Endothelial cell of umbilical vein (primary cell): ENCODE results near the gene FLVCR2. TPM values are rescaled to one million over a fixed set of nuclear protein-coding genes. Genes with fewer than 3 reads are reported as not detected.

Experiments used
- BruUV-seq: library from RNA; stranded (reverse); fragments of 400-500 nt; replicated peaks from 2 replicates; lab custom pipeline; 2021; lab: Mats Ljungman, UMichigan
- CTCF ChIA-PET: fragments of 300-600, 350-600 bp; sonication (Branson Sonifier 250); formaldehyde crosslinking; loops from one replicate; lab custom pipeline; 2021; ENCODE audit warnings: antibody characterized with exemption, inconsistent platforms; lab: Charles Lee
- POLR2A ChIA-PET: fragments of 300-600, 350-600 bp; sonication (Branson Sonifier 250); formaldehyde crosslinking; loops from one replicate; lab custom pipeline; 2021; ENCODE audit warnings: antibody characterized with exemption, inconsistent platforms; lab: Charles Lee
- DNase-seq: peaks from one replicate; pipeline ENCODE4 v3.0.0-alpha.2; 2011; ENCODE audit warnings: low read depth, low spot score
- FAIRE-seq: peaks from 2 replicates; lab custom pipeline; 2011; peaks lifted over from hg19 to GRCh38; lab: Jason Lieb, UNC
- H2AFZ ChIP-seq: 2 replicates; pipeline ENCODE4 v1.6.0; 2012; ENCODE audit warnings: low read depth, low read length, control low read depth, inconsistent platforms
- H3K27ac ChIP-seq: 2 replicates; pipeline ENCODE4 v1.5.1; 2011; ENCODE audit warnings: low read depth, mild to moderate bottlenecking, control low read depth, low read length, moderate library complexity; ENCODE audit not compliant: insufficient read depth
- H3K27me3 ChIP-seq, 2 experiments: 2 replicates each; pipeline versions ENCODE4 v1.6.0 to v1.6.1; 2011; ENCODE audit warnings: low read length in 2 of 2, mixed read lengths in 1 of 2; ENCODE audit not compliant: control insufficient read depth in 2 of 2, insufficient read depth in 2 of 2
- H3K36me3 ChIP-seq, 2 experiments: 2 replicates in 1 of 2; 3 replicates in 1 of 2; pipeline ENCODE4 v1.5.1; 2011; ENCODE audit warnings: low read length in 2 of 2, mild to moderate bottlenecking in 1 of 2, moderate library complexity in 1 of 2; ENCODE audit not compliant: control insufficient read depth in 2 of 2, insufficient read depth in 2 of 2; ENCODE audit errors: extremely low read depth in 1 of 2
- H3K4me1 ChIP-seq: 3 replicates; pipeline ENCODE4 v1.5.1; 2011; ENCODE audit warnings: mild to moderate bottlenecking, low read length; ENCODE audit not compliant: control insufficient read depth, insufficient read depth; ENCODE audit errors: extremely low read depth
- H3K4me2 ChIP-seq: 2 replicates; pipeline ENCODE4 v1.6.1; 2011; ENCODE audit warnings: low read length, control low read depth, mixed read lengths; ENCODE audit not compliant: insufficient read depth
- H3K4me3 ChIP-seq, 3 experiments: fragments of 200-600 bp in 1 of 3; sonication (generic), shearing (Covaris generic) in 1 of 3; replicated peaks in 1 of 3; 2 replicates each; pipeline ENCODE4 v1.5.1; 2011 to 2016; ENCODE audit warnings: control low read depth in 3 of 3, low read length in 3 of 3, mild to moderate bottlenecking in 2 of 3, inconsistent platforms in 1 of 3, low read depth in 1 of 3, moderate library complexity in 1 of 3; ENCODE audit not compliant: insufficient read depth in 1 of 3
- H3K79me2 ChIP-seq: 2 replicates; pipeline ENCODE4 v1.6.0; 2012; ENCODE audit warnings: low read length, inconsistent platforms; ENCODE audit not compliant: control insufficient read depth, insufficient read depth
- H3K9ac ChIP-seq: replicated peaks from 2 replicates; pipeline ENCODE3; 2011; ENCODE audit warnings: low read length, control low read depth; ENCODE audit not compliant: insufficient read depth; ENCODE audit errors: extremely low read depth
- H3K9me1 ChIP-seq: replicated peaks from 3 replicates; pipeline ENCODE4 v1.6.0; 2011; ENCODE audit warnings: mild to moderate bottlenecking, low read length; ENCODE audit not compliant: control insufficient read depth, insufficient read depth; ENCODE audit errors: extremely low read depth
- H3K9me3 ChIP-seq: replicated peaks from 2 replicates; pipeline ENCODE4 v1.5.1; 2012; ENCODE audit warnings: low read length, inconsistent platforms; ENCODE audit not compliant: control insufficient read depth, insufficient read depth
- H4K20me1 ChIP-seq: replicated peaks from 2 replicates; pipeline ENCODE3; 2011; ENCODE audit warnings: mild to moderate bottlenecking, low read length; ENCODE audit not compliant: control insufficient read depth, insufficient read depth; ENCODE audit errors: extremely low read depth
- CTCF ChIP-seq, 2 donors: IDR thresholded peaks; 1 replicate in 1 of 2; 2 replicates in 1 of 2; pipeline ENCODE4 v1.5.1; 2011; ENCODE audit warnings: low read length in 2 of 2, mild to moderate bottlenecking in 2 of 2, moderate library complexity in 2 of 2, control low read depth in 1 of 2, inconsistent platforms in 1 of 2, low read depth in 1 of 2; ENCODE audit not compliant: insufficient read depth in 1 of 2; ENCODE audit errors: extremely low read depth in 1 of 2
- EZH2 ChIP-seq: IDR thresholded peaks from 2 replicates; pipeline ENCODE4 v1.6.1; 2012; ENCODE audit warnings: borderline replicate concordance, low read depth, mild to moderate bottlenecking, moderate library complexity, low read length, inconsistent platforms; ENCODE audit not compliant: severe bottlenecking
- FOS ChIP-seq: IDR thresholded peaks from 2 replicates; pipeline ENCODE4 v1.6.1; 2011; ENCODE audit warnings: mild to moderate bottlenecking, low read length, moderate library complexity, borderline replicate concordance; ENCODE audit not compliant: insufficient read depth
- GATA2 ChIP-seq: IDR thresholded peaks from 2 replicates; pipeline ENCODE4 v1.7.0; 2011; ENCODE audit warnings: low read depth, mild to moderate bottlenecking, moderate library complexity, mixed read lengths, low read length; ENCODE audit not compliant: insufficient read length, insufficient read depth
- JUN ChIP-seq: IDR thresholded peaks from 2 replicates; pipeline ENCODE4 v1.6.1; 2011; ENCODE audit warnings: borderline replicate concordance, low read depth; ENCODE audit not compliant: insufficient read length, insufficient read depth
- MAX ChIP-seq: IDR thresholded peaks from 2 replicates; pipeline ENCODE4 v1.6.1; 2011; ENCODE audit not compliant: insufficient read depth, insufficient read length
- MYC ChIP-seq: IDR thresholded peaks from one replicate; pipeline ENCODE4 v1.6.1; 2011; ENCODE audit warnings: mild to moderate bottlenecking, low read depth, low read length
- POLR2A ChIP-seq: IDR thresholded peaks from 2 replicates; pipeline ENCODE4 v1.6.1; 2012; ENCODE audit warnings: low read depth, mild to moderate bottlenecking, control low read depth, low read length
- POLR2AphosphoS5 ChIP-seq: IDR thresholded peaks from 2 replicates; pipeline ENCODE4 v1.6.1; 2012; ENCODE audit warnings: low read depth, mild to moderate bottlenecking, control low read depth, low read length, moderate library complexity; ENCODE audit not compliant: insufficient read depth
- dilution Hi-C: fragments of 300-500 bp; cut with MboI; formaldehyde crosslinking; loops from one replicate; pipeline ENCODE4 v1.15.0; 2019; ENCODE audit warnings: low sequenced_read_pairs; ENCODE audit not compliant: extremely low pct_ligation_motif_present
- intact Hi-C: fragments of 100-400 bp; cut with micrococcal nuclease; formaldehyde crosslinking; loops from one replicate; pipeline ENCODE4 v1.10.0; 2022
- polyA plus RNA-seq, 4 experiments: library from polyadenylated mRNA; depleted of rRNA in 3 of 4; stranded (reverse) in 3 of 4; unstranded in 1 of 4; fragments of >200 nt; gene quantifications; 2 replicates each; pipeline versions ENCODE4 v1.2.1 to v1.2.3, GENCODE V29; 2011 to 2012; ENCODE audit warnings: missing spikeins in 1 of 4
- total RNA-seq: library from RNA; stranded (reverse); gene quantifications from 2 replicates; pipeline ENCODE4 v1.2.3, GENCODE V29; 2021

Gene FLVCR2
- total and polyA plus RNA-seq, 2 donors (not counting 3 experiments of a cell fraction or from before 2014, with no cell fraction given), result 1.4 to 4.9 TPM

GRCh38 chr14:75559451-75560222 lies 18.8 kb upstream of the FLVCR2 start:
- ChIA-PET POLR2A (no interaction called here), CTCF (interaction anchor here (1.5 to 5.3 kb wide), 8 partner anchors 24 to 250 kb away, joined by 5 to 89 read pairs (median 20); partner anchors contain the start of gene BATF)
- no peak for DNase-seq
- Histone ChIP-seq H3K79me2 (no peaks in the 10 kb centered on the region), H3K4me1 (no peaks in the 10 kb centered on the region), H2AFZ (no peak overlapping the region), H3K4me3 (no peak overlapping the region), H3K4me2 (no peak overlapping the region), H3K9me1 (no peaks in the 10 kb centered on the region), H3K27me3 (peaks cover 0 to 4% of the 10 kb centered on the region in 2 experiments), H4K20me1 (no peaks in the 10 kb centered on the region), H3K9ac (no peak overlapping the region), H3K27ac (no peak overlapping the region), H3K9me3 (no peaks in the 10 kb centered on the region), H3K36me3 (no peaks in the 10 kb centered on the region)
- no TSS peak for BruUV-seq
- dilution Hi-C loops (no loop called here), intact Hi-C loops (loop anchor here (10.0 kb wide), 1 partner anchor 425 kb away; no protein-coding TSS in a partner anchor)
- FAIRE-seq, result no peak
- no peak for TF ChIP-seq FOS
- no peak for TF ChIP-seq POLR2A
- TF ChIP-seq POLR2AphosphoS5, result no peak
- TF ChIP-seq JUN, result no peak
- no peak for TF ChIP-seq EZH2
- TF ChIP-seq GATA2, result no peak
- TF ChIP-seq MYC, result no peak
- TF ChIP-seq CTCF (IDR thresholded peaks at IDR 0.05; ENCODE audit: extremely low read depth in 1 of 2, insufficient read depth in 1 of 2, low read depth in 1 of 2, low read length in 2 of 2), result no peak
- TF ChIP-seq MAX, result no peak
